Smooth muscle cell (in vitro differentiated cells): ENCODE measurements around the gene ACER2. TPM values are rescaled to one million over a fixed set of nuclear protein-coding genes. Genes with fewer than 3 reads are reported as not detected.

Source experiments
- DNase-seq: peaks from one replicate; lab custom pipeline; 2025; ENCODE audit not compliant: unreplicated experiment; lab: John Stamatoyannopoulos, UW
- H2AFZ ChIP-seq: fragments of 200-600 bp; sonication (generic); 2 replicates; pipeline ENCODE4 v1.6.0; 2016; ENCODE audit warnings: antibody characterized with exemption, low read depth, mild to moderate bottlenecking
- H3F3A ChIP-seq: fragments of 200-600 bp; sonication (generic); 2 replicates; pipeline ENCODE4 v1.6.0; 2017; ENCODE audit warnings: antibody characterized with exemption, low read depth
- H3K27ac ChIP-seq: fragments of 200-600 bp; sonication (generic); 2 replicates; pipeline ENCODE4 v1.5.1; 2016; ENCODE audit warnings: low read depth, mild to moderate bottlenecking
- H3K27me3 ChIP-seq: fragments of 200-600 bp; sonication (generic); 2 replicates; pipeline ENCODE4 v1.6.1; 2016; ENCODE audit warnings: low read depth, mild to moderate bottlenecking
- H3K36me3 ChIP-seq: fragments of 200-600 bp; sonication (generic); 2 replicates; pipeline ENCODE4 v1.5.1; 2016; ENCODE audit warnings: low read depth
- H3K4me1 ChIP-seq: fragments of 200-600 bp; sonication (generic); 2 replicates; pipeline ENCODE4 v1.5.1; 2016; ENCODE audit warnings: low read depth
- H3K4me2 ChIP-seq: fragments of 200-600 bp; sonication (generic); 2 replicates; pipeline ENCODE4 v1.6.0; 2016; ENCODE audit warnings: mild to moderate bottlenecking
- H3K4me3 ChIP-seq: fragments of 200-600 bp; sonication (generic); 2 replicates; pipeline ENCODE4 v1.5.1; 2016; ENCODE audit warnings: mild to moderate bottlenecking
- H3K79me2 ChIP-seq: fragments of 200-600 bp; sonication (generic); 2 replicates; pipeline ENCODE4 v1.6.0; 2016; ENCODE audit warnings: low read depth, mild to moderate bottlenecking
- H3K9ac ChIP-seq: fragments of 200-600 bp; sonication (generic); 2 replicates; pipeline ENCODE4 v1.6.0; 2016; ENCODE audit warnings: low read depth
- H3K9me3 ChIP-seq: fragments of 200-600 bp; sonication (generic); replicated peaks from 2 replicates; pipeline ENCODE4 v1.5.1; 2016; ENCODE audit warnings: low read depth
- H4K20me1 ChIP-seq: fragments of 200-600 bp; sonication (generic); 2 replicates; pipeline ENCODE4 v1.6.0; 2016; ENCODE audit warnings: low read depth
- WGBS: methylation state at CpG from one replicate; pipeline ENCODE4 v1.1.7; 2016; ENCODE audit warnings: low lambda C conversion rate; 5-methylcytosine and 5-hydroxymethylcytosine counted together
- polyA plus RNA-seq: library from polyadenylated mRNA; unstranded; fragments of >200 nt; fragmentation: Nextera tagmentation; extraction: Ambion mirVana; gene quantifications from 2 replicates; pipeline ENCODE4 v1.2.1, GENCODE V29; 2016
- total RNA-seq: library from RNA; depleted of rRNA; stranded (reverse); fragments of >200 nt; gene quantifications from 2 replicates; pipeline ENCODE4 v1.2.3, GENCODE V29; 2014
- TF ChIP-seq, protein P1 (sequence below): fragments of 200-600 bp; sonication (generic); IDR thresholded peaks from 2 replicates; pipeline ENCODE4 v1.5.1; 2017; ENCODE audit warnings: borderline replicate concordance, mild to moderate bottlenecking, antibody characterized with exemption; ENCODE audit not compliant: insufficient read depth, poor library complexity, severe bottlenecking

The ACER2 gene
- total and polyA plus RNA-seq, 2 experiments from 2014 or later, result 0.49 to 4.2 TPM

DNA sequence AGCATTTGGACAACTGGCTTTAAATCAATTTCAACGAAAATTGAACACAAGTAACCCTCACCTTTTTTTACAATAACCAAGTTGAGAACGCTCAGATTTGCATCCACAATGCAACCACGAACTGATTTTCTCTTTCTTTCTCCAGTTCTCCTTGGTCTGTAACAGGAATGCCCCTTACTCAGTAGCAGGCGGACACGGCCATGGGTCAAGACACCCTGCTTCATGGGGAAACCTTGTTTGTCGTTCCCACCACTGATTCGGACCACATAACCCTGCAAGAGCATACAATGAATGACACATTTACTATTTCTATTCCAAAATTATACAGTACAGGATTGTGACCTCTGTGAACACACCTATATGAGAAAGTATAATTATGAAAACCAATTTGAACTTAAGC is 30.2 kb upstream of the ACER2 start:
- TF ChIP-seq, protein P1, sequence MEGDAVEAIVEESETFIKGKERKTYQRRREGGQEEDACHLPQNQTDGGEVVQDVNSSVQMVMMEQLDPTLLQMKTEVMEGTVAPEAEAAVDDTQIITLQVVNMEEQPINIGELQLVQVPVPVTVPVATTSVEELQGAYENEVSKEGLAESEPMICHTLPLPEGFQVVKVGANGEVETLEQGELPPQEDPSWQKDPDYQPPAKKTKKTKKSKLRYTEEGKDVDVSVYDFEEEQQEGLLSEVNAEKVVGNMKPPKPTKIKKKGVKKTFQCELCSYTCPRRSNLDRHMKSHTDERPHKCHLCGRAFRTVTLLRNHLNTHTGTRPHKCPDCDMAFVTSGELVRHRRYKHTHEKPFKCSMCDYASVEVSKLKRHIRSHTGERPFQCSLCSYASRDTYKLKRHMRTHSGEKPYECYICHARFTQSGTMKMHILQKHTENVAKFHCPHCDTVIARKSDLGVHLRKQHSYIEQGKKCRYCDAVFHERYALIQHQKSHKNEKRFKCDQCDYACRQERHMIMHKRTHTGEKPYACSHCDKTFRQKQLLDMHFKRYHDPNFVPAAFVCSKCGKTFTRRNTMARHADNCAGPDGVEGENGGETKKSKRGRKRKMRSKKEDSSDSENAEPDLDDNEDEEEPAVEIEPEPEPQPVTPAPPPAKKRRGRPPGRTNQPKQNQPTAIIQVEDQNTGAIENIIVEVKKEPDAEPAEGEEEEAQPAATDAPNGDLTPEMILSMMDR, result no peak
- 31% methylated on average over 7 of the region's 7 CpGs for WGBS
- H3K79me2 ChIP-seq, result peaks cover 30% of the 10 kb centered on the region
- H3K4me2 ChIP-seq, result peak overlapping the region; percentile 96
- H3K9ac ChIP-seq, result peak overlapping the region; percentile 94
- DNase-seq, result no peak
- H3K4me1 ChIP-seq, result peaks cover 28% of the 10 kb centered on the region
- no peak overlapping the region for H2AFZ ChIP-seq
- no peaks in the 10 kb centered on the region for H3K9me3 ChIP-seq
- peaks cover 45% of the 10 kb centered on the region for H4K20me1 ChIP-seq
- peaks cover 9% of the 10 kb centered on the region for H3K36me3 ChIP-seq
- peaks cover 50% of the 10 kb centered on the region for H3F3A ChIP-seq
- no peaks in the 10 kb centered on the region for H3K27me3 ChIP-seq
- H3K27ac ChIP-seq, result peak overlapping the region; percentile 89
- peak overlapping the region; percentile 87 for H3K4me3 ChIP-seq

DNA sequence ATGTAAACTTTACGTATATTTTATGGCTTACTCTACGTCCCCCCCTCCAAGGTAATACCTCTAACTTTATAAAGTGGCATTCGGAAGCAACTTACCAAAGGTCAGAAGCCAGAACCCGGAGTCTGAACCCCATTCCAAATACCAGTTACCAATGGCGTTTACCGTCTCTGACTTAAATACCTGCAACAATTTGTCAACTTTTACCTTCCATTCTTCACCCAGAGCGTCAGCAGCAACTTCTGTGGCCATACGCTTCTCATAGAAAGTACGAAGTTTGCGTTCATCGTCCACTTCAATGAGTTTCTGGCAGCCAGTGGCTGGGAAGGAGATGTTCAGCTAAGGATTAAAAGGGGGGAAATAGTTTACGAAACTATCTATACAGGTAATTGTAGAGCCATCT is 29.5 kb upstream of the ACER2 start:
- peak overlapping the region; percentile 94 for H3K9ac ChIP-seq
- H3K27me3 ChIP-seq, result no peaks in the 10 kb centered on the region
- 2% methylated on average over 12 of the region's 12 CpGs for WGBS
- H3K27ac ChIP-seq, result peak overlapping the region; percentile 89
- peaks cover 9% of the 10 kb centered on the region for H3K36me3 ChIP-seq
- H3F3A ChIP-seq, result peaks cover 47% of the 10 kb centered on the region
- no peak for DNase-seq
- no peak overlapping the region for H2AFZ ChIP-seq
- TF ChIP-seq, protein P1, result no peak
- H3K4me1 ChIP-seq, result peaks cover 28% of the 10 kb centered on the region
- peak overlapping the region; percentile 87 for H3K4me3 ChIP-seq
- H3K79me2 ChIP-seq, result peaks cover 30% of the 10 kb centered on the region
- H3K9me3 ChIP-seq, result no peaks in the 10 kb centered on the region
- peak overlapping the region; percentile 96 for H3K4me2 ChIP-seq
- H4K20me1 ChIP-seq, result peaks cover 45% of the 10 kb centered on the region

DNA sequence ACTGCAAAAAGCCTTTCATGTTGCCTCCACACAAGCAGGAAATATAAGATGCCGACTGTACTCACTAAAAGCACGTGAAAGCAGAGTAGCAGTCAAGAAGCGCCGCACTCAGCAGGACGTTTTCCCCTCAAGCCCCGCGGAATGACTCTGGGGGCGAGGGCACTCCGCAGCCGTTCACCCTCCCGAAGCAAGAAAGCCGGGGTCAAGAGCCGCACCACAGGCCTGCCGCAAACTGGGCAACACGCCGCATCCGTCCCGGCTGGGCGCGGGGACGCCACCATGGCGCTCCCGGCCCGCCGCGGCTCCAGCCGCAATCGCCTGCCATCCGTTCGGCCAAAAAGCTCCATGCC is 29.1 kb upstream of the ACER2 start:
- Histone ChIP-seq H3K4me2 (peak overlapping the region; percentile 96), H3K9ac (peak overlapping the region; percentile 94), H4K20me1 (peaks cover 45% of the 10 kb centered on the region), H3K36me3 (peaks cover 9% of the 10 kb centered on the region), H3K4me3 (peak overlapping the region; percentile 87), H3K4me1 (peaks cover 28% of the 10 kb centered on the region), H3K9me3 (no peaks in the 10 kb centered on the region), H3K27me3 (no peaks in the 10 kb centered on the region), H2AFZ (no peak overlapping the region), H3F3A (peaks cover 43% of the 10 kb centered on the region), H3K79me2 (peaks cover 30% of the 10 kb centered on the region), H3K27ac (peak overlapping the region; percentile 89)
- 2% methylated on average over 30 of the region's 30 CpGs for WGBS
- TF ChIP-seq, protein P1, result no peak
- DNase-seq, result no peak

DNA sequence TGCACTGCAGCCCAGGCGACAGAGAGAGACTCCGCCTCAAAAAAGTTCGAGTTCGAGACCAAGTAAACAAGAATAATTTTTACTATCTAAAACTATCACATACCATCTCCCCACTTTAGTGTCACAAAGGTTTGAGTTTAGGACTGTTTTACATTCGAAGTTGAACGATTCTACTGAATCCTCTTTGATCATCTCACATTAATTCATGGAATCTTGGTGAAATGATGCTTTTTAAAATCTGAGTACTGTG is 28.1 kb upstream of the ACER2 start:
- no peaks in the 10 kb centered on the region for H3K9me3 ChIP-seq
- peak overlapping the region; percentile 87 for H3K4me3 ChIP-seq
- no peak for DNase-seq
- peak overlapping the region; percentile 59 for H3K9ac ChIP-seq
- peak overlapping the region; percentile 78 for H3K4me2 ChIP-seq
- H3K36me3 ChIP-seq, result peaks cover 5% of the 10 kb centered on the region
- no peaks in the 10 kb centered on the region for H3K27me3 ChIP-seq
- H3K79me2 ChIP-seq, result peaks cover 30% of the 10 kb centered on the region
- H3K27ac ChIP-seq, result peak overlapping the region; percentile 89
- H3K4me1 ChIP-seq, result peaks cover 28% of the 10 kb centered on the region
- peaks cover 37% of the 10 kb centered on the region for H3F3A ChIP-seq
- peaks cover 38% of the 10 kb centered on the region for H4K20me1 ChIP-seq
- H2AFZ ChIP-seq, result peak overlapping the region; percentile 68
- TF ChIP-seq, protein P1, result no peak
- WGBS, result 31% methylated on average over 6 of the region's 6 CpGs
